ENCODE measurements around the gene MICOS13.

The MICOS13 gene

DNA sequence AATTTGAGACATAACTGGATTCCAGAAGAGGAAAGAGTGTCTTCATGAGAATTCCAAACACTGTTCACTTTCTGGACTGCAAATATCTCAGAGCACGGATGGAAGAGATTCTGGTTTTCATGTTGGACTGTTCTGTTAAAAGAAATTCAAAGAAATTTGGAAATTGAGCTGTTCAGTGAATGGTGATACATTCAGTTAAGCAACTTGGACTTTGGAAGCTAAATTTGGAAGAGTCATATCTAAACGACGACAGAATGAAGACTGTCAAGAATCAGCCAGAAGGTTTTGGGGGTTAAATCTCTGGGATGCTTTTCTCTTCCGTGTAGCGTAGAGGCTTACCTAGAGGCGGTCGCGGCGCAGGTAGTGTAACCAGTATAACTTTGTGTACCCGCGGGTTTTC lies 31.9 kb downstream of the MICOS13 start:
- no peak overlapping the region for H3K4me2 ChIP-seq (ENCODE audit: low read length)
- no peak overlapping the region for H3K18ac ChIP-seq (ENCODE audit: low read length)
- no peak overlapping the region for H3K56ac ChIP-seq (ENCODE audit: low read length)
- DNase-seq: no peak
- no peak overlapping the region for H2AK5ac ChIP-seq (ENCODE audit: low read length)
- H3K4ac ChIP-seq (ENCODE audit: low read depth, low read length): no peak overlapping the region
- no peak overlapping the region for H4K5ac ChIP-seq (ENCODE audit: low read length)
- peaks cover 17% of the 10 kb centered on the region for H3K79me2 ChIP-seq (ENCODE audit: control insufficient read depth, insufficient read depth, low read length)
- no peak overlapping the region for H4K8ac ChIP-seq (ENCODE audit: low read depth, low read length)
- no peaks in the 10 kb centered on the region for H3K27me3 ChIP-seq (ENCODE audit: insufficient read depth, low read length, poor library complexity)
- H3K79me1 ChIP-seq (ENCODE audit: low read length): peaks cover 18% of the 10 kb centered on the region
- no peak overlapping the region for H3K23ac ChIP-seq (ENCODE audit: low read length)
- H3K9ac ChIP-seq (ENCODE audit: low read length): no peak overlapping the region
- WGBS (ENCODE audit: extremely low coverage, insufficient coverage, low lambda C conversion rate): no CpG with 5 or more reads among the region's 11 CpGs
- H2BK5ac ChIP-seq (ENCODE audit: low read length): no peak overlapping the region
- H2BK120ac ChIP-seq (ENCODE audit: low read depth, low read length): no peak overlapping the region
- no peak overlapping the region for H2BK15ac ChIP-seq (replicated peaks; ENCODE audit: low read depth)
- H3K27ac ChIP-seq (ENCODE audit: low read depth, low read length): no peak overlapping the region
- H3K4me3 ChIP-seq (ENCODE audit: low read length): no peak overlapping the region
- no peaks in the 10 kb centered on the region for H3K4me1 ChIP-seq (ENCODE audit: control insufficient read depth, low read depth, low read length)
- peaks cover 34% of the 10 kb centered on the region for H3K36me3 ChIP-seq (ENCODE audit: control insufficient read depth, insufficient read depth, low read length)

DNA sequence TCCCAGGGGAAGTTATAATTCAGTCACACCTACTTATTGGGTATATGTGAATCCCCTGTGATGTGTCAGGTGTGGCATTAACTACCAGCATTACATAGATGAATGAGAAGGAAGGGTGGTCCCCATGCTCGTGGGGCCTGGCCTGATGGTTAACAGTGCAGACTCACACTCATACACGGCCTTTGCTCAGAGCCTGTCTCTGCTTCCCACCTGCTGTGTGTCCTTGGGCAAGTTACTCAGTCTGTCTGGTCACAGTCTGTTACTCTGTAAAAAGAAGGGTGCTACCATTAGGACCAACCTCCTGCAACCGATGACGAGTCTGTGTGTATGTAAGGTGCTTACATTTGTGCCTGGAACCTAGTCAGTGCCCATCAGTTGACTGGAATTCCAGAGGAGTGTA lies 33.6 kb downstream of the MICOS13 start:
- Histone ChIP-seq H3K27ac (ENCODE audit: low read depth, low read length) (no peak overlapping the region), H3K79me2 (ENCODE audit: control insufficient read depth, insufficient read depth, low read length) (peaks cover 30% of the 10 kb centered on the region), H3K79me1 (ENCODE audit: low read length) (peaks cover 24% of the 10 kb centered on the region), H3K36me3 (ENCODE audit: control insufficient read depth, insufficient read depth, low read length) (peaks cover 39% of the 10 kb centered on the region), H4K8ac (ENCODE audit: low read depth, low read length) (no peak overlapping the region), H3K4me3 (ENCODE audit: low read length) (no peak overlapping the region), H2BK5ac (ENCODE audit: low read length) (no peak overlapping the region), H3K56ac (ENCODE audit: low read length) (no peak overlapping the region), H3K27me3 (ENCODE audit: insufficient read depth, low read length, poor library complexity) (no peaks in the 10 kb centered on the region), H2BK120ac (ENCODE audit: low read depth, low read length) (no peak overlapping the region), H3K9ac (ENCODE audit: low read length) (no peak overlapping the region), H2BK15ac (replicated peaks; ENCODE audit: low read depth) (no peak overlapping the region), H3K4ac (ENCODE audit: low read depth, low read length) (no peak overlapping the region), H4K5ac (ENCODE audit: low read length) (no peak overlapping the region), H3K4me2 (ENCODE audit: low read length) (no peak overlapping the region), H3K23ac (ENCODE audit: low read length) (no peak overlapping the region), H2AK5ac (ENCODE audit: low read length) (no peak overlapping the region), H3K4me1 (ENCODE audit: control insufficient read depth, low read depth, low read length) (no peaks in the 10 kb centered on the region), H3K18ac (ENCODE audit: low read length) (no peak overlapping the region)
- no peak for DNase-seq
- WGBS (ENCODE audit: extremely low coverage, insufficient coverage, low lambda C conversion rate): no CpG with 5 or more reads among the region's 4 CpGs

DNA sequence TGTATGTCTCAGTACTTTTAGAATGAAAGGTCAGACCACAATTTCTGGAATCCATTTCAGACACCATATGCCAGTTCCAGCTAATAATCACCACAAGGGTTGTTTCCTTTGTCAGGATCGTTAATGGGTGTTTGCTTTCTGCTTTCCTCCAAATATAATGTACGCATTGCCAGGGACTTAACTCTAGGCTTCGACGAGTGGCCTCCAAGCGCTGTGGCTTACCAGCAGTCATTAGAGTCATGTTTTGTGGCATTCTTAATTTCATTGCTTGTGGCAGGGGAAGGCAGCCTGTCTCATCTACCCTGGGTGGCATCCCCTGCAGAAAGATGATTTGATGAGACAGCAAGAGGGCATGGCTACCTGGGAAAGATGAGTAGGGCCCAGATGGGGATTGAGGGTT lies 34.9 kb downstream of the MICOS13 start:
- H3K23ac ChIP-seq (ENCODE audit: low read length): no peak overlapping the region
- WGBS (ENCODE audit: extremely low coverage, insufficient coverage, low lambda C conversion rate): no CpG with 5 or more reads among the region's 5 CpGs

DNA sequence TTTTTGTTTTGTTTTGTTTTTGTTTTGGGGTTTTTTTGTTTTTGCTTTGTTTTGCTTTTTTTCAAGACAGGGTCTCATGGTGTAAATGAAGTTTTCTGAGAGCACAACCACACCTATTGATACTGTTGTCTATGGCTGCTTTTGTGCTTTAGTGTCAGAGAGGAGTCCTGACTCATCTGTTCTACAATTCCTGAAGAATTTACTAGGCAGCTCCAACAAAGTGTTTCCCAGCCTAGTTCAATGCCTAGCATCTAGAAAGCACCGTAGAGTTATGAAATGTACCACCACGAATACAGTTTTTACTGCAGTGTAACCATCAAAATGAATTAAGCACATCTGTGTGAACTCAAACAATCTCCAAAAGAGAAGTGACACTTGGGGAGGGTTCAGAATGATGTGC lies 36.3 kb downstream of the MICOS13 start:
- no peak overlapping the region for H3K18ac ChIP-seq (ENCODE audit: low read length)
- H3K36me3 ChIP-seq (ENCODE audit: control insufficient read depth, insufficient read depth, low read length): peaks cover 32% of the 10 kb centered on the region
- H3K4me2 ChIP-seq (ENCODE audit: low read length): no peak overlapping the region
- no peak overlapping the region for H2BK120ac ChIP-seq (ENCODE audit: low read depth, low read length)
- no peak overlapping the region for H4K5ac ChIP-seq (ENCODE audit: low read length)
- no peak overlapping the region for H4K8ac ChIP-seq (ENCODE audit: low read depth, low read length)
- H3K9ac ChIP-seq (ENCODE audit: low read length): no peak overlapping the region
- H3K79me1 ChIP-seq (ENCODE audit: low read length): peaks cover 31% of the 10 kb centered on the region
- H3K79me2 ChIP-seq (ENCODE audit: control insufficient read depth, insufficient read depth, low read length): peaks cover 46% of the 10 kb centered on the region
- no peak overlapping the region for H3K56ac ChIP-seq (ENCODE audit: low read length)
- no peak overlapping the region for H2BK15ac ChIP-seq (replicated peaks; ENCODE audit: low read depth)
- H3K4ac ChIP-seq (ENCODE audit: low read depth, low read length): no peak overlapping the region
- H3K4me3 ChIP-seq (ENCODE audit: low read length): no peak overlapping the region
- no peaks in the 10 kb centered on the region for H3K4me1 ChIP-seq (ENCODE audit: control insufficient read depth, low read depth, low read length)
- H2AK5ac ChIP-seq (ENCODE audit: low read length): no peak overlapping the region
- no peak for DNase-seq
- no peak overlapping the region for H3K23ac ChIP-seq (ENCODE audit: low read length)
- H3K27me3 ChIP-seq (ENCODE audit: insufficient read depth, low read length, poor library complexity): no peaks in the 10 kb centered on the region
- WGBS (ENCODE audit: extremely low coverage, insufficient coverage, low lambda C conversion rate): no CpG with 5 or more reads among the region's 2 CpGs
- H3K27ac ChIP-seq (ENCODE audit: low read depth, low read length): no peak overlapping the region
- H2BK5ac ChIP-seq (ENCODE audit: low read length): no peak overlapping the region

More for the DNA sequence above, 34.9 kb downstream of the MICOS13 start:
- no peak overlapping the region for H3K9ac ChIP-seq (ENCODE audit: low read length)
- H3K27me3 ChIP-seq (ENCODE audit: insufficient read depth, low read length, poor library complexity): no peaks in the 10 kb centered on the region
- H2BK15ac ChIP-seq (replicated peaks; ENCODE audit: low read depth): no peak overlapping the region
- peaks cover 40% of the 10 kb centered on the region for H3K79me2 ChIP-seq (ENCODE audit: control insufficient read depth, insufficient read depth, low read length)
- no peak overlapping the region for H3K56ac ChIP-seq (ENCODE audit: low read length)
- H2BK5ac ChIP-seq (ENCODE audit: low read length): no peak overlapping the region
- no peak overlapping the region for H4K5ac ChIP-seq (ENCODE audit: low read length)
- no peak overlapping the region for H2AK5ac ChIP-seq (ENCODE audit: low read length)
- H3K18ac ChIP-seq (ENCODE audit: low read length): no peak overlapping the region
- H3K79me1 ChIP-seq (ENCODE audit: low read length): peaks cover 31% of the 10 kb centered on the region
- H3K4me1 ChIP-seq (ENCODE audit: control insufficient read depth, low read depth, low read length): no peaks in the 10 kb centered on the region
- no peak overlapping the region for H3K4me3 ChIP-seq (ENCODE audit: low read length)
- no peak overlapping the region for H3K27ac ChIP-seq (ENCODE audit: low read depth, low read length)
- H3K4ac ChIP-seq (ENCODE audit: low read depth, low read length): no peak overlapping the region
- H2BK120ac ChIP-seq (ENCODE audit: low read depth, low read length): no peak overlapping the region
- no peak overlapping the region for H4K8ac ChIP-seq (ENCODE audit: low read depth, low read length)
- DNase-seq: no peak
- no peak overlapping the region for H3K4me2 ChIP-seq (ENCODE audit: low read length)
- peaks cover 35% of the 10 kb centered on the region for H3K36me3 ChIP-seq (ENCODE audit: control insufficient read depth, insufficient read depth, low read length)

DNA sequence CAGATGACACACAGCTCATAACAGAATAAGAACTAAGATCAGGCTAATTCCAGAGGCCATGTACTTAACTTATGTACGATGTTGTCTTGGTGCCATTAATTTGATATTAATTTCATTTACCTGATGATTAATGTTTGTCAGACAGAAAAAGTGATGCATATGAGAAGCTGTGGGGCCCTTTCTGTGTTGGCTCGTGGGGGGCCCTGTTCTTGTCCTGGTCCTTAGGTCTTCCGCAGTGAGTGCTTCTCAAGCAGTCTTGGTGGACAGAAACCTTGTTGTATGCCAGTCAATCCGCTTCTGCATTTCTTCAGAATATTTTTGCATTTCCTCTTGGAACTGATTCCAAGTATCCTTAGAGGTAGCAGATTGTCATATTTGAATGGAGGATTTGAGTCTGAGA lies 37.3 kb downstream of the MICOS13 start:
- Histone ChIP-seq H2BK120ac (ENCODE audit: low read depth, low read length) (no peak overlapping the region), H2AK5ac (ENCODE audit: low read length) (no peak overlapping the region), H3K23ac (ENCODE audit: low read length) (no peak overlapping the region), H3K4ac (ENCODE audit: low read depth, low read length) (no peak overlapping the region), H4K5ac (ENCODE audit: low read length) (no peak overlapping the region), H3K27ac (ENCODE audit: low read depth, low read length) (no peak overlapping the region), H3K4me1 (ENCODE audit: control insufficient read depth, low read depth, low read length) (no peaks in the 10 kb centered on the region), H3K4me2 (ENCODE audit: low read length) (no peak overlapping the region), H2BK5ac (ENCODE audit: low read length) (no peak overlapping the region), H3K4me3 (ENCODE audit: low read length) (no peak overlapping the region), H3K79me1 (ENCODE audit: low read length) (peaks cover 31% of the 10 kb centered on the region), H3K18ac (ENCODE audit: low read length) (no peak overlapping the region), H4K8ac (ENCODE audit: low read depth, low read length) (no peak overlapping the region), H3K9ac (ENCODE audit: low read length) (no peak overlapping the region), H2BK15ac (replicated peaks; ENCODE audit: low read depth) (no peak overlapping the region), H3K79me2 (ENCODE audit: control insufficient read depth, insufficient read depth, low read length) (peaks cover 53% of the 10 kb centered on the region), H3K36me3 (ENCODE audit: control insufficient read depth, insufficient read depth, low read length) (peaks cover 31% of the 10 kb centered on the region), H3K56ac (ENCODE audit: low read length) (no peak overlapping the region), H3K27me3 (ENCODE audit: insufficient read depth, low read length, poor library complexity) (no peaks in the 10 kb centered on the region)
- DNase-seq: no peak
- WGBS (ENCODE audit: extremely low coverage, insufficient coverage, low lambda C conversion rate): no CpG with 5 or more reads among the region's 4 CpGs

DNA sequence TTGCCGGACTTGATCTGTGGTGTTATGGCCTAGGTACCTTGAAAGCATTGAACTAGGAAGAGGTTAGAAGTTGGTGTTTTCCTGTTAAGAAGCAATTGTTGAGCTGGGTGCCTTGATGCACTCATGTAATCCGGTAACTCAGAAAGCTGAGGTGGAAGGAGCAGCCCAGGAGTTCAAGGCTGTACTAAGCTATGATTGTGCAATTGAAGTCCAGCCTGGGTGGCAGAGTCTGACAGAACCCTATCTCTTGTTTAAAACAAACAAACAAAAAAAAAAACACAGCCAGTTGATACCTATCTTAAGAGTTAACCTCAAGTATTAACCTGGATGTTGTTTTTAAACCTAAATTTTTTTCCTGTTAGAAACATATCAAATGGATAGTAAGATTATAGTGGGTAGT lies 38.1 kb downstream of the MICOS13 start:
- no peak for DNase-seq
- Histone ChIP-seq H3K27ac (ENCODE audit: low read depth, low read length) (no peak overlapping the region), H3K36me3 (ENCODE audit: control insufficient read depth, insufficient read depth, low read length) (peaks cover 27% of the 10 kb centered on the region), H3K23ac (ENCODE audit: low read length) (no peak overlapping the region), H3K27me3 (ENCODE audit: insufficient read depth, low read length, poor library complexity) (no peaks in the 10 kb centered on the region), H3K4me3 (ENCODE audit: low read length) (no peak overlapping the region), H4K8ac (ENCODE audit: low read depth, low read length) (no peak overlapping the region), H3K4ac (ENCODE audit: low read depth, low read length) (no peak overlapping the region), H2AK5ac (ENCODE audit: low read length) (no peak overlapping the region), H2BK15ac (replicated peaks; ENCODE audit: low read depth) (no peak overlapping the region), H3K56ac (ENCODE audit: low read length) (no peak overlapping the region), H3K79me1 (ENCODE audit: low read length) (peaks cover 31% of the 10 kb centered on the region), H3K4me2 (ENCODE audit: low read length) (no peak overlapping the region), H3K79me2 (ENCODE audit: control insufficient read depth, insufficient read depth, low read length) (peaks cover 61% of the 10 kb centered on the region), H2BK120ac (ENCODE audit: low read depth, low read length) (no peak overlapping the region), H4K5ac (ENCODE audit: low read length) (no peak overlapping the region), H2BK5ac (ENCODE audit: low read length) (no peak overlapping the region), H3K9ac (ENCODE audit: low read length) (no peak overlapping the region), H3K18ac (ENCODE audit: low read length) (no peak overlapping the region), H3K4me1 (ENCODE audit: control insufficient read depth, low read depth, low read length) (no peaks in the 10 kb centered on the region)
- no CpG with 5 or more reads among the region's 2 CpGs for WGBS (ENCODE audit: extremely low coverage, insufficient coverage, low lambda C conversion rate)
